Measurements from ENCODE around the gene TYK2. TPM values are rescaled to one million over a fixed set of nuclear protein-coding genes. Genes with fewer than 3 reads are reported as not detected.

TYK2 gene
- total RNA-seq, 1 experiment from 2014 or later, result 118 TPM

DNA sequence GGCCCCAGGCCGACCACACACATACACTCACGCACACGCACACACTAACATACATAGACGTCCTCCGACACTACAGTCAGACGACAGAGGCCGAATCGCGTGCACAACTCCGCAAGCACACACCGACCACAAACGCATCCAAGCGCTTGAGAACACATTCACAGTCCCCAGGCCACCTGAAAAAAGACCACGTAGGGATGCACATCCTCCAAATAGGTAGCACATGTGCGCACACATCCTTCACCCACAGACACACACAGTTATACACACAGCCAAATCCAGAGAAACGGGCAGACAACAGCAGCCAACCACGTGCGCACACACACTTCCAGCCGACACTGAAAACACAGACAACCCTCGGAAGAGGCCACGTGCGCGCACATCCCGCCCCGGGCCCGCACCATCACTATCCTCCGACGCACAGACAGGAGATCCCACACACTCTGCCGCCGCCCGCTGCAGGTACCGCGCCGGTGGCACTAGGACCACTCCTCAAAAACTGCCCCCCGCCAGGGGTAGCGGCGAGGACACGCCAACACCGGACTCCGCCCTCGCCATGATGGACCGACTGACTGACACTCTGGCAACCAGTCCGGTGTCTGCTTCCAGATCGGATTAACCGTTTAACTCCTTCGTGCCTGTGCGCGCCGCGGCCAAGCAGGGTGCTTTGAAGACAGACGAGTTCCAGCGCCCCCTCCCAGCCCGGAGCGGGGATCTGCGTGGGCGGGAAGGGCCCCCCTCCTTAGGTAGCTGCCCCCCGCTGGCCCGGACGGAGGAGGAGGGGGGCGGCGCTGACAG lies 39.5 kb upstream of the TYK2 start:
- Histone ChIP-seq H3K9me3 (ENCODE audit: low read depth, low read length, poor library complexity, severe bottlenecking) (no peaks in the 10 kb centered on the region), H3K4me3 (ENCODE audit: low read depth, low read length, poor library complexity, severe bottlenecking) (peak overlapping the region; percentile 83), H3K36me3 (ENCODE audit: insufficient read depth, low read length, poor library complexity, severe bottlenecking) (no peaks in the 10 kb centered on the region), H3K27ac (ENCODE audit: low read depth, low read length, poor library complexity, severe bottlenecking) (peak overlapping the region; percentile 87), H3K4me1 (ENCODE audit: insufficient read depth, low read length, poor library complexity, severe bottlenecking) (peaks cover 35% of the 10 kb centered on the region), H3K27me3 (replicated peaks; ENCODE audit: insufficient read depth, low read depth, low read length, poor library complexity) (no peaks in the 10 kb centered on the region)
- no peak for TF ChIP-seq EZH2 (IDR thresholded peaks at IDR 0.05; ENCODE audit: borderline replicate concordance, low read depth, low read length, poor library complexity, severe bottlenecking)
- TF ChIP-seq, protein P1, sequence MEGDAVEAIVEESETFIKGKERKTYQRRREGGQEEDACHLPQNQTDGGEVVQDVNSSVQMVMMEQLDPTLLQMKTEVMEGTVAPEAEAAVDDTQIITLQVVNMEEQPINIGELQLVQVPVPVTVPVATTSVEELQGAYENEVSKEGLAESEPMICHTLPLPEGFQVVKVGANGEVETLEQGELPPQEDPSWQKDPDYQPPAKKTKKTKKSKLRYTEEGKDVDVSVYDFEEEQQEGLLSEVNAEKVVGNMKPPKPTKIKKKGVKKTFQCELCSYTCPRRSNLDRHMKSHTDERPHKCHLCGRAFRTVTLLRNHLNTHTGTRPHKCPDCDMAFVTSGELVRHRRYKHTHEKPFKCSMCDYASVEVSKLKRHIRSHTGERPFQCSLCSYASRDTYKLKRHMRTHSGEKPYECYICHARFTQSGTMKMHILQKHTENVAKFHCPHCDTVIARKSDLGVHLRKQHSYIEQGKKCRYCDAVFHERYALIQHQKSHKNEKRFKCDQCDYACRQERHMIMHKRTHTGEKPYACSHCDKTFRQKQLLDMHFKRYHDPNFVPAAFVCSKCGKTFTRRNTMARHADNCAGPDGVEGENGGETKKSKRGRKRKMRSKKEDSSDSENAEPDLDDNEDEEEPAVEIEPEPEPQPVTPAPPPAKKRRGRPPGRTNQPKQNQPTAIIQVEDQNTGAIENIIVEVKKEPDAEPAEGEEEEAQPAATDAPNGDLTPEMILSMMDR (conservative IDR thresholded peaks at IDR 0.05; ENCODE audit: low read depth, low read length), result no peak
- intact Hi-C loops (cut with micrococcal nuclease; ENCODE audit: unreplicated experiment), result loop anchor here (2.0 to 5.0 kb wide), 2 partner anchors 15 to 147 kb away; partner anchors contain the start of genes CDKN2D and KRI1
- DNase-seq (ENCODE audit: low spot score), result peak; percentile 99
- BruUV-seq (replicated peaks), result TSS peak; percentile 73
- POLR2A ChIA-PET (ENCODE audit: low non-redundant PET), result interaction anchor here (0.6 kb wide), 1 partner anchor 130 kb away, joined by 4 read pairs; the partner anchor contains the start of gene ICAM5
- CTCF ChIA-PET, result interaction anchor here (0.6 to 0.8 kb wide), 3 partner anchors 10 to 14 kb away, joined by 3 to 5 read pairs (median 3); no protein-coding TSS in a partner anchor

DNA sequence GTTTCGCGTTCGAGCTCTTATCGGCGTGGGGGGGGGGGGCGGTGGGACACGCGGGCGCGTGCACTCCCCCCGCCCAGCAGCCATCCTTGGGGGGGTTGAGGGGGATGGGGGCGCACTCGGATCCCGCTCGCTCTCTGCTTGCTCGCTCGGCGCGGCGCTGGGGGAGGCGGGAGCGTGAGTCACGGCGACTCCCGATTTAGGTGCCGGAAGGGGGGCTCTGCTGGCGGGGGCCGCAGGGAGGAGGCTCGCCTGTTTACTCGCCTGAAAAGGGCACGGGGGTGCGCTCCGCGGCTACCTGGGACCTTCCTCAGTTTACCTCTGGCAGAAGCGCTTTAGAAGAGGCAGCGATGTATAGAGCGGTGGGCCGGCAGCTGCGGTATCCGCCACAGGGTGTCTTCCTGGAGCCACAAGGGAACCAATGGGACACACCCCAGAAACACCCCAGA lies 38.9 kb upstream of the TYK2 start:
- H3K36me3 ChIP-seq (ENCODE audit: insufficient read depth, low read length, poor library complexity, severe bottlenecking), result no peaks in the 10 kb centered on the region
- peak; percentile 84 for DNase-seq (ENCODE audit: low spot score)
- no peaks in the 10 kb centered on the region for H3K9me3 ChIP-seq (ENCODE audit: low read depth, low read length, poor library complexity, severe bottlenecking)
- no TSS peak for BruUV-seq (replicated peaks)
- no peaks in the 10 kb centered on the region for H3K27me3 ChIP-seq (replicated peaks; ENCODE audit: insufficient read depth, low read depth, low read length, poor library complexity)
- peaks cover 35% of the 10 kb centered on the region for H3K4me1 ChIP-seq (ENCODE audit: insufficient read depth, low read length, poor library complexity, severe bottlenecking)
- ChIA-PET CTCF (interaction anchor here (0.6 kb wide), 1 partner anchor 9 kb away, joined by 3 read pairs; no protein-coding TSS in a partner anchor), POLR2A (ENCODE audit: low non-redundant PET) (no interaction called here)
- no peak for TF ChIP-seq EZH2 (IDR thresholded peaks at IDR 0.05; ENCODE audit: borderline replicate concordance, low read depth, low read length, poor library complexity, severe bottlenecking)
- TF ChIP-seq, protein P1 (conservative IDR thresholded peaks at IDR 0.05; ENCODE audit: low read depth, low read length), result no peak
- intact Hi-C loops (cut with micrococcal nuclease; ENCODE audit: unreplicated experiment), result loop anchor here (2.0 to 5.0 kb wide), 2 partner anchors 14 to 148 kb away; partner anchors contain the start of genes CDKN2D and KRI1
- peak overlapping the region; percentile 87 for H3K27ac ChIP-seq (ENCODE audit: low read depth, low read length, poor library complexity, severe bottlenecking)
- peak overlapping the region; percentile 83 for H3K4me3 ChIP-seq (ENCODE audit: low read depth, low read length, poor library complexity, severe bottlenecking)

DNA sequence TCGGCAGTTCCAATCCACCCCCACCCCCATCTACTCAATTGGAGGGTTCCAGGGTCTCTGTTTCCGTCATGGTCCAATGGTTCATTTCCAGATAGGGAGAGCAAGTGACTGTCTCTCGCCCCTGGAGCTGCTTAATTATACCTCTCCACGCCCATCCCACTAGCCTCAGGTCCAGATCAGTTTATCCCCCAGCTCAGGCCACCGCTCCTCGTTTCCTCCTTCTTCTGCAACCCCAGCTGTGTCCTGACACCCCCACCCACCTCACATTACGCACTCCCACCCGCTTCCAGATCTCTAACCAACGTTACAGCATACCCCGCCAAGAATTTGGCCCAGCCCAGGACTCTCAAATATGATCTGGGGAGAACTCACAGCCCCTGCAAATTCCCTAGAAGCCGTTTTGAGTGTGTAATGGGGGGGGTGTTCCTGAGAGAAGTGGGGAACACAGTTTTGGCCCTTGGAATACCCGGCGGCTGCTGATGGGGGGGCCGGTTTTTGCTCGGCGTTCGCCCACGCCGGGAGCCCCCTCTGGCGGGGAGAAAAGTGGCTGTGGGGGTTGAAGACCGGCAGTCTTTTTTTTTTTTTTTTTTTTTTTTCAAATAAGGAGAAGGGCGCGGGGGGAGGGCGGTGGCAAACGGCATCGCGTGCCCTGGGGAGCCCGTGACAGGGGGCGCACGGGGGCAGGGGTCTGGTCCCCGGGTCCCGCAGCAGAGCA lies 38.3 kb upstream of the TYK2 start:
- TF ChIP-seq, protein P1 (conservative IDR thresholded peaks at IDR 0.05; ENCODE audit: low read depth, low read length), result peak; percentile 45
- no peak for TF ChIP-seq EZH2 (IDR thresholded peaks at IDR 0.05; ENCODE audit: borderline replicate concordance, low read depth, low read length, poor library complexity, severe bottlenecking)
- Histone ChIP-seq H3K4me3 (ENCODE audit: low read depth, low read length, poor library complexity, severe bottlenecking) (peak overlapping the region; percentile 83), H3K27me3 (replicated peaks; ENCODE audit: insufficient read depth, low read depth, low read length, poor library complexity) (no peaks in the 10 kb centered on the region), H3K4me1 (ENCODE audit: insufficient read depth, low read length, poor library complexity, severe bottlenecking) (peaks cover 29% of the 10 kb centered on the region), H3K36me3 (ENCODE audit: insufficient read depth, low read length, poor library complexity, severe bottlenecking) (no peaks in the 10 kb centered on the region), H3K9me3 (ENCODE audit: low read depth, low read length, poor library complexity, severe bottlenecking) (no peaks in the 10 kb centered on the region), H3K27ac (ENCODE audit: low read depth, low read length, poor library complexity, severe bottlenecking) (peak overlapping the region; percentile 87)
- DNase-seq (ENCODE audit: low spot score), result peak; percentile 71
- ChIA-PET CTCF (interaction anchor here (0.6 to 3.6 kb wide), 4 partner anchors 10 to 281 kb away, joined by 3 to 34 read pairs (median 3); partner anchors contain the start of gene CDC37), POLR2A (ENCODE audit: low non-redundant PET) (no interaction called here)
- BruUV-seq (replicated peaks), result no TSS peak
- intact Hi-C loops (cut with micrococcal nuclease; ENCODE audit: unreplicated experiment), result loop anchor here (2.0 to 5.0 kb wide), 2 partner anchors 14 to 149 kb away; partner anchors contain the start of genes CDKN2D and KRI1
